ENCODE data around the gene ORM2. TPM values are rescaled to one million over a fixed set of nuclear protein-coding genes. Genes with fewer than 3 reads are reported as not detected.
"Not testable (repeated sequence)": the region's sequence is repeated elsewhere in the genome, so short reads cannot be mapped to it uniquely, and the experiment has no call there.

Gene ORM2
- total and polyA plus RNA-seq, 9 of the 15 experiments (the other 6 are each of a cell fraction or from before 2014, with no cell fraction given), result 0.98 TPM; not detected in 8

DNA sequence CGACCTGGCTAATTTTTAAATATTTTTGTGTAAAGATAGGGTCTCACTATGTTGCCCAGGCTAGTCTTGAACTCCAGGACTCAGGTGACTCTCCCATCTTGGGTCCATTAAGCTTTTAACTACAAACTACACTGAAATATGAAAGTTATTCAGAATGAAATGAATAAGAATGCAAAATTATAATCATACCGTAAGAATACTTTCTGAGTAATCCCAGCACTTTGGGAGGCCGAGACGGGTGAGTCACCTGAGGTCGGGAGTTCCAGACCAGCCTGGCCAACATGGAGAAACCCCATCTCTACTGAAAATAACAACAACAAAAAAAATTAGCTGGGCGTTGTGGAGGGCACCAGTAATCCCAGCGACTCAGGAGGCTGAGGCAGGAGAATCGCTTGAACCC lies 7.9 kb upstream of the ORM2 start:
- intact Hi-C loops (cut with micrococcal nuclease), result no loop called here
- CTCF ChIA-PET (ENCODE audit: low intra/inter-chr PET ratio), result no interaction called here
- ATAC-seq, result no peak

DNA sequence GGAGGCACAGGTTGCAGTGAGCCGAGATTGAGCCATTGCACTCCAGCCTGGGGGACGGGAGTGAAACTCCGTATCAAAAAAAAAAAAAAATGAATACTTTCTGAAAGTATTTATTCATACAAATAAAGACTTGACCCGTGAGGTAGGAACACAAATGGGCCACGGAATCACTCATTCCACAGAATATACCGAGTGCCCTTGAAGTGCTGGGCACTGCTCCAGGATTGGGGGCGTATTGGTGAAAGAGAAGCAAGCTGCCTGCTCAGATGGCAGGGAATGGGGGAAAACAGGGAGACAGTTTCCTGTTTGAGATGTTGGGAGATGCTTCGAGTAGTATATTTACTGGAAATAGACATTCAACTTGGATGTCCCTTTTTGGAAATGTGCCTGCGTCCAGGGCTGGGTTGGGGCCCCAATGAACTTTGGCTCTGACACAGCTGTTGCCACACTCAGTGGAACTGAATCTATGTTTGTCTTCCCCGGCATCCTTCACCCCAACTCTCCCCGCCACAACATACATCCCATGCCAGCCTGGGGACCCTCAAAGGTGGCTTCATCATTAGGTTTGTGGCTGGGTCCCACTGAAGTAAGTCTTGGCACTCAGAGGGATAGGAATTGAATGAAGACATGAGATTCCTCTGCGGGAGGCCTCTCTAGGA lies 7.4 kb upstream of the ORM2 start:
- in situ Hi-C loops (cut with MboI); DNase-seq (ENCODE audit: extremely low read depth in 1 of 4, low spot score in 3 of 4); CTCF ChIA-PET (ENCODE audit: low intra/inter-chr PET ratio); H3K9me1 ChIP-seq (ENCODE audit: control insufficient read depth, insufficient read depth, low read length); POLR2A ChIA-PET; intact Hi-C loops (cut with micrococcal nuclease); ATAC-seq; H3K27ac ChIP-seq (ENCODE audit: extremely low read depth, low read depth, low read length); H3K36me3 ChIP-seq (ENCODE audit: control insufficient read depth, insufficient read depth, low read length); H3K79me2 ChIP-seq (ENCODE audit: control insufficient read depth, insufficient read depth, low read length); H3K9ac ChIP-seq (ENCODE audit: insufficient read depth in 1 of 2, low read depth in 2 of 2, low read length in 2 of 2); H2AFZ ChIP-seq (ENCODE audit: low read depth, low read length); BruUV-seq (replicated peaks); H3K4me2 ChIP-seq (ENCODE audit: insufficient read depth, low read length); H3K9me3 ChIP-seq (replicated peaks; ENCODE audit: control insufficient read depth, insufficient read depth, low read depth, low read length); H3K4me1 ChIP-seq (replicated peaks in 1 of 2; ENCODE audit: control insufficient read depth in 2 of 2, insufficient read depth in 2 of 2, low read length in 2 of 2); H3K4me3 ChIP-seq; H4K20me1 ChIP-seq (replicated peaks; ENCODE audit: control insufficient read depth, insufficient read depth, low read length); FAIRE-seq: not testable (repeated sequence)
- peaks cover 11 to 35% of the 10 kb centered on the region in 2 experiments; a peak in 4 of 5 replicates for H3K27me3 ChIP-seq (ENCODE audit: control insufficient read depth in 2 of 2, insufficient read depth in 2 of 2, low read length in 2 of 2)
- 1% methylated on average over 9 of the region's 12 CpGs for WGBS (ENCODE audit: insufficient coverage, low coverage, missing lambda C conversion rate)

More for the DNA sequence above, 7.9 kb upstream of the ORM2 start:
- Histone ChIP-seq H3K27ac (ENCODE audit: extremely low read depth, low read depth, low read length) (no peak overlapping the region), H3K79me2 (ENCODE audit: control insufficient read depth, insufficient read depth, low read length) (no peaks in the 10 kb centered on the region), H3K36me3 (ENCODE audit: control insufficient read depth, insufficient read depth, low read length) (no peaks in the 10 kb centered on the region), H3K27me3 (ENCODE audit: control insufficient read depth in 2 of 2, insufficient read depth in 2 of 2, low read length in 2 of 2) (peaks cover 11 to 35% of the 10 kb centered on the region in 2 experiments; a peak in 4 of 5 replicates), H4K20me1 (replicated peaks; ENCODE audit: control insufficient read depth, insufficient read depth, low read length) (no peaks in the 10 kb centered on the region), H3K9me3 (replicated peaks; ENCODE audit: control insufficient read depth, insufficient read depth, low read depth, low read length) (no peaks in the 10 kb centered on the region), H3K9me1 (ENCODE audit: control insufficient read depth, insufficient read depth, low read length) (no peaks in the 10 kb centered on the region), H3K4me2 (ENCODE audit: insufficient read depth, low read length) (no peak overlapping the region), H3K4me1 (replicated peaks in 1 of 2; ENCODE audit: control insufficient read depth in 2 of 2, insufficient read depth in 2 of 2, low read length in 2 of 2) (no peaks in the 10 kb centered on the region; a peak in 1 of 5 replicates), H2AFZ (ENCODE audit: low read depth, low read length) (no peak overlapping the region), H3K9ac (ENCODE audit: insufficient read depth in 1 of 2, low read depth in 2 of 2, low read length in 2 of 2) (no peak overlapping the region), H3K4me3 (no peak overlapping the region)
- no peak for TF ChIP-seq ZNF75A (CRISPR knock-in tag; IDR thresholded peaks at IDR 0.05)
- TF ChIP-seq KAT2B (IDR thresholded peaks at IDR 0.05; ENCODE audit: low read depth, low read length), result no peak
- TF ChIP-seq KLF13 (tag; IDR thresholded peaks at IDR 0.05; ENCODE audit: borderline replicate concordance, low read depth), result no peak
- TF ChIP-seq RBM14 (IDR thresholded peaks at IDR 0.05; ENCODE audit: borderline replicate concordance, insufficient read depth, low read depth, low read length), result no peak
- TF ChIP-seq CAMTA2 (CRISPR knock-in tag; conservative IDR thresholded peaks at IDR 0.05), result no peak
- TF ChIP-seq XRCC5 (IDR thresholded peaks at IDR 0.05; ENCODE audit: low read depth, low read length), result no peak
- POLR2A ChIA-PET, result interaction anchor here (0.6 kb wide), 1 partner anchor 663 kb away, joined by 3 read pairs; no protein-coding TSS in a partner anchor
- FAIRE-seq (no peak), DNase-seq (ENCODE audit: extremely low read depth in 1 of 4, low spot score in 3 of 4) (no peak)
- no TSS peak for BruUV-seq (replicated peaks)
- in situ Hi-C loops (cut with MboI), result no loop called here
- WGBS (ENCODE audit: insufficient coverage, low coverage, missing lambda C conversion rate), result 2% methylated on average over 8 of the region's 8 CpGs

DNA sequence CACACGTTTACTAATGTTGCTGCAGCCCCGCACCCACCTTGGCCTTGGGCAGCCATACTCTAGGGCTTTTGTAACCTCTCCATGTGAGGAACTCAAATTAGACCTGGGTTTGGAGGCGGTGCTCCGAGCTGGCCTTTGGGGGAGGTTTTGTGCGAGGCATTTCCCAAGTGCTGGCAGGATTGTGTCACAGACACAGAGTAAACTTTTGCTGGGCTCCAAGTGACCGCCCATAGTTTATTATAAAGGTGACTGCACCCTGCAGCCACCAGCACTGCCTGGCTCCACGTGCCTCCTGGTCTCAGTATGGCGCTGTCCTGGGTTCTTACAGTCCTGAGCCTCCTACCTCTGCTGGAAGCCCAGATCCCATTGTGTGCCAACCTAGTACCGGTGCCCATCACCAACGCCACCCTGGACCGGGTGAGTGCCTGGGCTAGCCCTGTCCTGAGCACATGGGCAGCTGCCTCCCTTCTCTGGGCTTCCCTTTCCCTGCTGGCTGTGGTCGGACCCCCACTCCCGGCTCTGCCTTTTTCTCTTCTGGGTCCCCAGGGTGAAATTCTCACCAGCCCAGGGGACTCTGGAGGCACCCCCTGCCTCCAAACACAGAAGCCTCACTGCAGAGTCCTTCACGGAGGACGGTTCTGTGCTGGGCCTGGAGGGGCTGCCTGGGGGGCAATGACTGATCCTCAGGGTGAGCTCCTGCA lies 6.7 kb upstream of the ORM2 start, which contains the start of gene ORM1:
Gene ORM1 (plus strand): TSS at position 268 of the 701 bp plus-strand sequence. CDS start 36 bp downstream, at position 304.
- POLR2A ChIA-PET, result interaction anchor here (0.7 kb wide), 1 partner anchor 18 kb away, joined by 4 read pairs; no protein-coding TSS in a partner anchor
- 0% methylated on average over 2 of the region's 15 CpGs for WGBS (ENCODE audit: insufficient coverage, low coverage, missing lambda C conversion rate)
- CTCF ChIA-PET (ENCODE audit: low intra/inter-chr PET ratio); FAIRE-seq; H4K20me1 ChIP-seq (replicated peaks; ENCODE audit: control insufficient read depth, insufficient read depth, low read length); BruUV-seq (replicated peaks); H2AFZ ChIP-seq (ENCODE audit: low read depth, low read length); H3K4me3 ChIP-seq; H3K4me1 ChIP-seq (replicated peaks in 1 of 2; ENCODE audit: control insufficient read depth in 2 of 2, insufficient read depth in 2 of 2, low read length in 2 of 2); H3K79me2 ChIP-seq (ENCODE audit: control insufficient read depth, insufficient read depth, low read length); H3K9ac ChIP-seq (ENCODE audit: insufficient read depth in 1 of 2, low read depth in 2 of 2, low read length in 2 of 2); intact Hi-C loops (cut with micrococcal nuclease); H3K4me2 ChIP-seq (ENCODE audit: insufficient read depth, low read length); H3K9me1 ChIP-seq (ENCODE audit: control insufficient read depth, insufficient read depth, low read length); H3K9me3 ChIP-seq (replicated peaks; ENCODE audit: control insufficient read depth, insufficient read depth, low read depth, low read length); in situ Hi-C loops (cut with MboI); H3K27ac ChIP-seq (ENCODE audit: extremely low read depth, low read depth, low read length); H3K36me3 ChIP-seq (ENCODE audit: control insufficient read depth, insufficient read depth, low read length); DNase-seq (ENCODE audit: extremely low read depth in 1 of 4, low spot score in 3 of 4): not testable (repeated sequence)
- peak; percentile 8; the same call in 2 of the 3 replicates for ATAC-seq
- H3K27me3 ChIP-seq (ENCODE audit: control insufficient read depth in 2 of 2, insufficient read depth in 2 of 2, low read length in 2 of 2), result peaks cover 17 to 42% of the 10 kb centered on the region in 2 experiments; a peak in 4 of 5 replicates

Data from K562 (cell line).